ENCODE results near the gene NFATC3.

NFATC3 gene

GRCh38 chr16:68237243-68238028 is 152.3 kb downstream of the NFATC3 start:
- peak overlapping the region; percentile 71 for H3K27ac ChIP-seq (ENCODE audit: low read depth, low read length, poor library complexity, severe bottlenecking)
- H3K27me3 ChIP-seq (ENCODE audit: insufficient read depth, low read length): no peaks in the 10 kb centered on the region
- H3K4me3 ChIP-seq (ENCODE audit: low read depth, low read length, poor library complexity, severe bottlenecking): peak overlapping the region; percentile 78
- H4K20me1 ChIP-seq (ENCODE audit: insufficient read depth, low read length): no peaks in the 10 kb centered on the region
- H3K4me2 ChIP-seq (ENCODE audit: low read length): peak overlapping the region; percentile 92
- TF ChIP-seq CTCF (IDR thresholded peaks at IDR 0.05; ENCODE audit: low read length) (no peak), EZH2 (IDR thresholded peaks at IDR 0.05; ENCODE audit: borderline replicate concordance, low read length) (no peak)
- peaks cover 36% of the 10 kb centered on the region for H3K4me1 ChIP-seq (ENCODE audit: insufficient read depth, low read length, severe bottlenecking)
- H3F3A ChIP-seq (ENCODE audit: insufficient read depth, low read length): no peaks in the 10 kb centered on the region
- H3K9me3 ChIP-seq (ENCODE audit: low read length): no peaks in the 10 kb centered on the region
- H3K79me2 ChIP-seq (ENCODE audit: insufficient read depth, low read length): no peaks in the 10 kb centered on the region
- no peak overlapping the region for H2AFZ ChIP-seq (ENCODE audit: low read length)
- no peaks in the 10 kb centered on the region for H3K36me3 ChIP-seq (ENCODE audit: insufficient read depth, low read length)
- peak overlapping the region; percentile 81 for H3K9ac ChIP-seq (ENCODE audit: low read length)
- no peaks in the 10 kb centered on the region for H3K9me2 ChIP-seq (ENCODE audit: low read depth, low read length)

- Histone ChIP-seq H3K9me2 (ENCODE audit: low read depth, low read length) (no peaks in the 10 kb centered on the region), H3K4me3 (ENCODE audit: low read depth, low read length, poor library complexity, severe bottlenecking) (peak overlapping the region; percentile 78), H3K4me2 (ENCODE audit: low read length) (peak overlapping the region; percentile 92), H3K9me3 (ENCODE audit: low read length) (no peaks in the 10 kb centered on the region), H3K36me3 (ENCODE audit: insufficient read depth, low read length) (no peaks in the 10 kb centered on the region), H4K20me1 (ENCODE audit: insufficient read depth, low read length) (no peaks in the 10 kb centered on the region), H2AFZ (ENCODE audit: low read length) (no peak overlapping the region), H3K79me2 (ENCODE audit: insufficient read depth, low read length) (no peaks in the 10 kb centered on the region), H3K27me3 (ENCODE audit: insufficient read depth, low read length) (no peaks in the 10 kb centered on the region), H3K9ac (ENCODE audit: low read length) (peak overlapping the region; percentile 71), H3K4me1 (ENCODE audit: insufficient read depth, low read length, severe bottlenecking) (peaks cover 36% of the 10 kb centered on the region), H3K27ac (ENCODE audit: low read depth, low read length, poor library complexity, severe bottlenecking) (peak overlapping the region; percentile 58), H3F3A (ENCODE audit: insufficient read depth, low read length) (no peaks in the 10 kb centered on the region)
- TF ChIP-seq CTCF (IDR thresholded peaks at IDR 0.05; ENCODE audit: low read length): no peak
- no peak for TF ChIP-seq EZH2 (IDR thresholded peaks at IDR 0.05; ENCODE audit: borderline replicate concordance, low read length)
Observed at GRCh38 chr16:68238029-68238345, 152.8 kb downstream of the NFATC3 start.

- no peak overlapping the region for H3K4me3 ChIP-seq (ENCODE audit: low read depth, low read length, poor library complexity, severe bottlenecking)
Observed at GRCh38 chr16:68242085-68242484, 156.9 kb downstream of the NFATC3 start.

More at GRCh38 chr16:68242085-68242484, 156.9 kb downstream of the NFATC3 start:
- Histone ChIP-seq H3K27me3 (ENCODE audit: insufficient read depth, low read length) (no peaks in the 10 kb centered on the region), H3K4me1 (ENCODE audit: insufficient read depth, low read length, severe bottlenecking) (peaks cover 34% of the 10 kb centered on the region), H3K9ac (ENCODE audit: low read length) (no peak overlapping the region), H2AFZ (ENCODE audit: low read length) (no peak overlapping the region), H3K27ac (ENCODE audit: low read depth, low read length, poor library complexity, severe bottlenecking) (no peak overlapping the region), H3K79me2 (ENCODE audit: insufficient read depth, low read length) (no peaks in the 10 kb centered on the region), H3K36me3 (ENCODE audit: insufficient read depth, low read length) (no peaks in the 10 kb centered on the region), H3F3A (ENCODE audit: insufficient read depth, low read length) (no peaks in the 10 kb centered on the region), H3K9me2 (ENCODE audit: low read depth, low read length) (no peaks in the 10 kb centered on the region), H3K4me2 (ENCODE audit: low read length) (no peak overlapping the region), H4K20me1 (ENCODE audit: insufficient read depth, low read length) (no peaks in the 10 kb centered on the region), H3K9me3 (ENCODE audit: low read length) (no peaks in the 10 kb centered on the region)
- TF ChIP-seq EZH2 (IDR thresholded peaks at IDR 0.05; ENCODE audit: borderline replicate concordance, low read length): no peak
- no peak for TF ChIP-seq CTCF (IDR thresholded peaks at IDR 0.05; ENCODE audit: low read length)
